ENCODE measurements around the gene AKR1C2. TPM values are rescaled to one million over a fixed set of nuclear protein-coding genes. Genes with fewer than 3 reads are reported as not detected.

Gene AKR1C2
- total RNA-seq, 1 donor from 2014 or later: 6.5 TPM

Other genes starting within 250 kb of the AKR1C2 start
- gene AKR1E2, start 177.7 kb downstream of the AKR1C2 start, total RNA-seq: 5.4 and 6.0 TPM in 2 replicates
- 5.5 and 6.6 TPM in 2 replicates for gene AKR1C1, start 40.4 kb downstream of the AKR1C2 start, total RNA-seq
- gene AKR1C3, start 90.6 kb upstream of the AKR1C2 start, total RNA-seq: 69.8 and 71.9 TPM in 2 replicates
- 0.05 TPM in 1 of 2 replicates, not detected in the other for gene AKR1C8, start 181.3 kb upstream of the AKR1C2 start, total RNA-seq
- gene AKR1C4, start 193.0 kb upstream of the AKR1C2 start, total RNA-seq: not detected in 2 replicates